ENCODE measurements around the gene TPCN2.
A peak's percentile ranks its signal among the peaks of the same experiment; 100 is the strongest.
"Not testable (repeated sequence)": the region's sequence is repeated elsewhere in the genome, so short reads cannot be mapped to it uniquely, and the experiment has no call there.

Gene TPCN2

DNA sequence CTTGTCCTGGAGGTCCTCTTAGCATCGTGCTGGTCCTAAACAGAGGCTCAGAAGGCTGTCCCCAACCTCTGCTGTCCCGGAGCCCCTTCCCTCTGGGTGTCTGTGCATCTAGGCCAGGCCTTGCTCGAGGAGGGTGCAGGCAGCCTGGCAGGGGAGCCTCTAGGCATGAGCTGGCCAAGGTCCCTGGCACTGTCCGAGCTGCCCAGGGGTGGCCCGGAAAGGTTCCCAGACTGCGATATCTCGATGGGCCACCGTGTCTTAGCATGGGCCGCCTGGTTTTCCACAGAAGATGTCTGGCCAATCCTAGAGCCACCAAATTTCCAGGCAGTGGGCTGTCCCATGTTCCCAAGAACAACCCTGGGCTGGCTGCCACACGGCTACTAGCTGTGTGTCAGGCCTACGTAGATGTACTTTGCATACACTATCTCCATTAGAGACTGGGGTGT lies 82.4 kb downstream of the TPCN2 start:
- TF ChIP-seq, protein P1, sequence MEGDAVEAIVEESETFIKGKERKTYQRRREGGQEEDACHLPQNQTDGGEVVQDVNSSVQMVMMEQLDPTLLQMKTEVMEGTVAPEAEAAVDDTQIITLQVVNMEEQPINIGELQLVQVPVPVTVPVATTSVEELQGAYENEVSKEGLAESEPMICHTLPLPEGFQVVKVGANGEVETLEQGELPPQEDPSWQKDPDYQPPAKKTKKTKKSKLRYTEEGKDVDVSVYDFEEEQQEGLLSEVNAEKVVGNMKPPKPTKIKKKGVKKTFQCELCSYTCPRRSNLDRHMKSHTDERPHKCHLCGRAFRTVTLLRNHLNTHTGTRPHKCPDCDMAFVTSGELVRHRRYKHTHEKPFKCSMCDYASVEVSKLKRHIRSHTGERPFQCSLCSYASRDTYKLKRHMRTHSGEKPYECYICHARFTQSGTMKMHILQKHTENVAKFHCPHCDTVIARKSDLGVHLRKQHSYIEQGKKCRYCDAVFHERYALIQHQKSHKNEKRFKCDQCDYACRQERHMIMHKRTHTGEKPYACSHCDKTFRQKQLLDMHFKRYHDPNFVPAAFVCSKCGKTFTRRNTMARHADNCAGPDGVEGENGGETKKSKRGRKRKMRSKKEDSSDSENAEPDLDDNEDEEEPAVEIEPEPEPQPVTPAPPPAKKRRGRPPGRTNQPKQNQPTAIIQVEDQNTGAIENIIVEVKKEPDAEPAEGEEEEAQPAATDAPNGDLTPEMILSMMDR (IDR thresholded peaks at IDR 0.05; ENCODE audit: control insufficient read depth, insufficient read depth, low read depth, low read length, missing control alignments): no peak
- no peak overlapping the region for H3K4me3 ChIP-seq (ENCODE audit: control insufficient read depth, low read depth, low read length)
- no peak for DNase-seq (ENCODE audit: low read depth)

- TF ChIP-seq, protein P1 (IDR thresholded peaks at IDR 0.05; ENCODE audit: control insufficient read depth, insufficient read depth, low read depth, low read length, missing control alignments): peak; percentile 92
- H3K4me3 ChIP-seq (ENCODE audit: control insufficient read depth, low read depth, low read length): no peak overlapping the region
- DNase-seq (ENCODE audit: low read depth): peak; percentile 31
Observed at GRCh38 chr11:69131644-69132300, 83.0 kb downstream of the TPCN2 start.

DNA sequence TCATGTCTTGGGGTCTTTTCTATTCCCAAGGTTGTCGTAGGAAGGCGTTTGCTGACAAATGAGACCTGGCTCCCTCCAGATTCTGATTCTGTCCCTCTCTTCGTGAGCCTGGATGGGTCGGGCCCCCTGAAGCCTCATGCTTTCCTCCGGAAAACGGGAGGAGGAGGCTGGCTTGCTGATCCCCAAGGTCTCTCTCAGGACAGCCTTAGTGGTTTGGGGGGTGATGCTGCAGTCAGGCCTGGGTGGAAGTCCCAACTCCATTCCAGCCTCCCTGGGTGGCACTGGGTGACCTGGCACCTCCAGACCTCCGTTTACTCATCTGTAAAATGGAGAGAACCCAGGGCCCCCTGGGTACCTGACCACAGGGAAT lies 83.6 kb downstream of the TPCN2 start:
- TF ChIP-seq, protein P1 (IDR thresholded peaks at IDR 0.05; ENCODE audit: control insufficient read depth, insufficient read depth, low read depth, low read length, missing control alignments): no peak
- no peak for DNase-seq (ENCODE audit: low read depth)
- no peak overlapping the region for H3K4me3 ChIP-seq (ENCODE audit: control insufficient read depth, low read depth, low read length)

DNA sequence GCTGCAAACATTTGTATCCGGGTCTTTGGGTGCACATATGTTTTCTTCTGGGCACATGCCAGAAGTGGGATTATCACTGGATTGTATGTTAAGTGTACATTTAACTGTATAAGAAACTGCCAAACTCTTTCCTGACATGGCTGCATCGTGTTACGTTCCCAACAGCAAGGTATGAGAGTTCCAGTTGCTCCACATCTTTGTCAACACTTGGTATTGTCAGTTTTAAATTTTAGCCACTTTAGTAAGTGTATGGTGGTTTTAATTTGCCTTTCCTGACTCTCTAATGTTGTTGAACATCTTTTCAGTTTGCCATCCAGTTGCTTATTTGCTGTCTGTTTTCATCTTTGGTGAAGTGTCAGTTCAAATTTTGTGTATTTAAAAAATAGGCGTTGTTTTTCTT lies 84.5 kb downstream of the TPCN2 start:
- DNase-seq (ENCODE audit: low read depth): no peak
- TF ChIP-seq, protein P1 (IDR thresholded peaks at IDR 0.05; ENCODE audit: control insufficient read depth, insufficient read depth, low read depth, low read length, missing control alignments): no peak
- no peak overlapping the region for H3K4me3 ChIP-seq (ENCODE audit: control insufficient read depth, low read depth, low read length)

GRCh38 chr11:69134182-69134581 lies 85.5 kb downstream of the TPCN2 start:
- H3K4me3 ChIP-seq (ENCODE audit: control insufficient read depth, low read depth, low read length); DNase-seq (ENCODE audit: low read depth): not testable (repeated sequence)

DNA sequence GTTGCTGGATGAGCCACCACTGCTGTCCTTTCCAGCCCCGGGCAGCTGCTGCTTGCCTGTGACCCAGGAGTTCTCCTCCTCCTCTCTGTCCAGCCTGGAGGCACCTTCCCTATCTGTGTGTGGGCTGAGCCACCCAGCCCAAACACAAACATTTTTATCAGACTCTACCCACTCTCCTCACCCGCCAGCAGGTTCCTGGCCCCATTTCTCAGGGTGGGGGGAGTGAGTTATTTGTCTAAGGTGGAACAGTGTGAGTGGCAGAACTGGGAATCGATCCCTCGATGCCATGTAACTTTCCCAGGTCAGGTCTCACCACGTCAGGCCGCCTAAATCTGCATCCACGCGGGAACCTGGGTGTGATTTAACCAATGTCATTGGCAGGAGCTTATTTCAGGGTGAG lies 86.2 kb downstream of the TPCN2 start:
- DNase-seq (ENCODE audit: low read depth): no peak
- TF ChIP-seq, protein P1 (IDR thresholded peaks at IDR 0.05; ENCODE audit: control insufficient read depth, insufficient read depth, low read depth, low read length, missing control alignments): no peak
- H3K4me3 ChIP-seq (ENCODE audit: control insufficient read depth, low read depth, low read length): no peak overlapping the region

- TF ChIP-seq, protein P1 (IDR thresholded peaks at IDR 0.05; ENCODE audit: control insufficient read depth, insufficient read depth, low read depth, low read length, missing control alignments): no peak
- no peak overlapping the region for H3K4me3 ChIP-seq (ENCODE audit: control insufficient read depth, low read depth, low read length)
- DNase-seq (ENCODE audit: low read depth): no peak
Observed at GRCh38 chr11:69135420-69136363, 87.0 kb downstream of the TPCN2 start.
